Esophagus squamous epithelium (tissue), 4 donors: Measurements from ENCODE around the gene COPS6.

Experiments used
- CTCF ChIP-seq, 6 experiments: fragments of 450-650 bp in 4 of 6; fragments of 200-600 bp in 2 of 6; sonication (generic) in 2 of 6; IDR thresholded peaks; one replicate each; pipeline ENCODE4 v1.5.1; 2016 to 2019; ENCODE audit warnings: antibody characterized with exemption in 6 of 6, mild to moderate bottlenecking in 4 of 6, moderate library complexity in 4 of 6
- POLR2A ChIP-seq, 4 donors: fragments of 450-650 bp; IDR thresholded peaks; one replicate each; pipeline ENCODE4 v1.6.1; 2017; ENCODE audit warnings: antibody characterized with exemption in 4 of 4, mild to moderate bottlenecking in 4 of 4, moderate library complexity in 3 of 4

DNA sequence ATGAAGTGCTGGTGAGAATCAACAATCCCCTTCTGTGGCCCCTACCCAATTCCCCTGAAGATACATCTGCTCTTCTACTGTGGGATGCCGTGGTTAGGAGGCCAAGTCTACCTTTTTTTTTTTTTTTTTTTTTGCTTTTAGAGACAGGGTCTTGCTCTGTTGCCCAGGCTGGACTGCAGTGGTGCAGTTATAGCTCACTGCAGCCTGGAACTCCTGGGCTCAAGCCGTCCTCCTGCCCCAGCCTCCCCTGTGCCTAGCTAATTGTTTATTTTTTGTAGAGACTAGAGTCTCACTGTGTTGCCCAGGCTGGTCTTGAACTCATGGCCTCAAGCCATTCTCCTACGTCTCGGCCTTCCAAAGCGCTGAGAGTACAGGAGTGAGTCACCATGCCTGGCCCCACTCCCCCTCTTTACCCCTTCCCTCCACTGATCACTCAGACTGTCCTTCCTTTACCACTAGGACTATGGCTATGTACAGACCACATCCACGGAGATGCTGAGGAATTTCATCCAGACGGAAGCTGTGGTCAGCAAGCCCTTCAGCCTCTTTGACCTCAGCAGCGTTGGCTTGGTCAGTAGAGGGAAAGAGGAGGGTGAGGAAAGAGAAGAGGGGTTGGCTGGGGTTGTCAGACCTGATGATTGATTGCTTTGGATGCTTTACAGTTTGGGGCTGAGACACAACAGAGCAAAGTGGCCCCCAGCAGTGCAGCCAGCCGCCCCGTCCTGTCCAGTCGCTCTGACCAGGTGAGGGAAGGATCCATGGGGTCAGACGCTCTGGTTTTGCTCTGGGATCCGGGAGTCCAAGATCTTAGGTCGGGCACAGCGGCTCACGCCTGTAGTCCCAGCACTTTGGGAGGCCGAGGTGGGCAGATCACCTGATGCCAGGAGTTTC lies 14.4 kb downstream of the COPS6 start:
- TF ChIP-seq CTCF (IDR thresholded peaks at IDR 0.05) (no peak), POLR2A (IDR thresholded peaks at IDR 0.05) (no peak)
